Transverse colon (tissue), 4 donors: ENCODE data around the gene XCL1.

Source experiments
- POLR2AphosphoS5 ChIP-seq, 3 donors: sonication (generic); formaldehyde crosslinking; IDR thresholded peaks; one replicate each; pipeline ENCODE4 v1.6.1; 2016; ENCODE audit warnings: antibody characterized with exemption in 3 of 3
- TF ChIP-seq, protein P1 (sequence below), 5 experiments: fragments of 200-600 bp in 3 of 5; fragments of 450-650 bp in 2 of 5; sonication (generic) in 3 of 5; IDR thresholded peaks; 1 replicate in 2 of 5; 2 replicates in 3 of 5; pipeline ENCODE4 v1.5.1; 2016 to 2017; ENCODE audit warnings: antibody characterized with exemption in 5 of 5, inconsistent platforms in 3 of 5, mild to moderate bottlenecking in 2 of 5, moderate library complexity in 1 of 5

DNA sequence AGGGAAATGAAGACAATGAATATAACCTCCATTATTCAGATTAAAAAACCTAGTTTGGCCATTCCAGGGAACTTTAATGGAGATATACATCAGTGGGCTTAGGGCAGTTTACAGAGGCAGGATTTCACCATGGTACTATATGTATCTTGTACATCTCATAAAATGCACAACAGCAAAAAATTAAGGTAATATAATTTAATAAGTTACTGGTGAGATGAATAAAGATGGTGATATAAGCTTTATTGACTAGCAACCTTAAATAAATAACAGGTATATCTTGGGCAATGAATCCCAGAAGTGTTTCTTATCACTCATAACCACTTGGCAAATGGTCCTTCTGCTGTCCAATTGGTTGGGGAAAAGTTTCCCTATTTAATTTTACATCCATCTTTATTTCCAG, 29.0 kb downstream of the XCL1 start:
- TF ChIP-seq, protein P1, sequence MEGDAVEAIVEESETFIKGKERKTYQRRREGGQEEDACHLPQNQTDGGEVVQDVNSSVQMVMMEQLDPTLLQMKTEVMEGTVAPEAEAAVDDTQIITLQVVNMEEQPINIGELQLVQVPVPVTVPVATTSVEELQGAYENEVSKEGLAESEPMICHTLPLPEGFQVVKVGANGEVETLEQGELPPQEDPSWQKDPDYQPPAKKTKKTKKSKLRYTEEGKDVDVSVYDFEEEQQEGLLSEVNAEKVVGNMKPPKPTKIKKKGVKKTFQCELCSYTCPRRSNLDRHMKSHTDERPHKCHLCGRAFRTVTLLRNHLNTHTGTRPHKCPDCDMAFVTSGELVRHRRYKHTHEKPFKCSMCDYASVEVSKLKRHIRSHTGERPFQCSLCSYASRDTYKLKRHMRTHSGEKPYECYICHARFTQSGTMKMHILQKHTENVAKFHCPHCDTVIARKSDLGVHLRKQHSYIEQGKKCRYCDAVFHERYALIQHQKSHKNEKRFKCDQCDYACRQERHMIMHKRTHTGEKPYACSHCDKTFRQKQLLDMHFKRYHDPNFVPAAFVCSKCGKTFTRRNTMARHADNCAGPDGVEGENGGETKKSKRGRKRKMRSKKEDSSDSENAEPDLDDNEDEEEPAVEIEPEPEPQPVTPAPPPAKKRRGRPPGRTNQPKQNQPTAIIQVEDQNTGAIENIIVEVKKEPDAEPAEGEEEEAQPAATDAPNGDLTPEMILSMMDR (IDR thresholded peaks at IDR 0.05), result no peak
- TF ChIP-seq POLR2AphosphoS5 (IDR thresholded peaks at IDR 0.05), result no peak
